Femur (tissue), 1 donor: ENCODE data around the gene CCNL1.
"Not testable (repeated sequence)": the region's sequence is repeated elsewhere in the genome, so short reads cannot be mapped to it uniquely, and the experiment has no call there.

Experiments
- DNase-seq: peaks from one replicate; pipeline ENCODE4 v3.0.0-alpha.2; 2017

Gene CCNL1

GRCh38 chr3:157167371-157168042 lies 7.6 kb upstream of the CCNL1 start:
- DNase-seq = no peak

DNA sequence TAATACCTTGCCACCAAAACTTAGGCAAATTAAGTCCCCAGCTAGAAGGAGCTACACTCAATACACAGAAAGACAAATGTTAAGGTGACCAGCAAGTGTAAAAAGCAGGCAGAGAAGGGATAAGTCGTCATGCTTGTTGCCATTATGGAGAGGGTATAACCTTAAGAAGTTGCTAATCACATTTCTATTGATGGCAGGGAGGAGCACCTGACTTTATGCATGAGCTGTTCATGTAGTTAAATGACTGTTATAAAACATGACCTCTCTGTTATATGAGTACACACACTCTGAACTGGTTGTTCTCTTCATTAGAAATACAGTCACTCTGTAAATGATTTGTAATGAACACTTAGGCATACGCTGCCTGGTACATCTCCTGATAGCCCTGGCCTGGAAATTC lies 6.6 kb upstream of the CCNL1 start:
- DNase-seq = no peak

- DNase-seq = no peak
Observed at GRCh38 chr3:157166115-157166514, 6.2 kb upstream of the CCNL1 start.

DNA sequence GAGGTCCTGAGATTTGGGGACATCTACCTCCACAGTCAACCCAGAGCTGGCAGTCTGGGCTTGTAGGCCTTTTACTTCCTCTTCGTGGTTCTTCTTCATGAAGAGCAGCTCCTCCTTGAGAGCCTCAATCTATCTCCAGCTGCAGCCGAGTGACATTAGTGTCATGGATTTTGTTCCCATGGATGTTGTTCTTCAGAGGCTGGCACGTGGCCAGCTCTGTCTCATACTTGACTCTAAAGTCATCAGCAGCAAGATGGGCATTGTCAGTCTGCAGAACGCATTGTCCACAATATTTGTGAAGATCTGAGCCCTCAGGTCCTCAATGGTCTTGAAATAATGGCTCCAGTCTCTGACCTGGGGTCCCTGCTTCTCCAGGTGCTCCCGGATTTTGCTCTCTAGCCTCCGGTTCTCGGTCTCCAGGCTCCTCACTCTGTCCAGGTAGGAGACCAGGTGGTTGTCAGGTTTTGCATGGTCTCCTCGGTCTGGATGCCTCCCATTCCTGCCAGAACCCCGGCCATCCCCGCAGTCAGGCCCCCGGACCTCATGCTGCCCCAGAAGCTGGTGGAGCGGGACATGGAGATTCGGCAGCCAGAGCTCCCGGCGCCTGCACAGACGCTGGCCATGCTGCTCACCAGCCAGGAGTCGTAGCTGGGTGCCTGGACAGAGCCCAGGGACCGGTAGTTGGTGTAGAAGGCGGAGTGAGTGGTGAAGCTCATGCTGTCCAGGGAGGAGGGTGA lies 3.4 kb upstream of the CCNL1 start:
- DNase-seq = no peak

GRCh38 chr3:157162620-157163019 lies 2.7 kb upstream of the CCNL1 start:
- not testable (repeated sequence) for DNase-seq

DNA sequence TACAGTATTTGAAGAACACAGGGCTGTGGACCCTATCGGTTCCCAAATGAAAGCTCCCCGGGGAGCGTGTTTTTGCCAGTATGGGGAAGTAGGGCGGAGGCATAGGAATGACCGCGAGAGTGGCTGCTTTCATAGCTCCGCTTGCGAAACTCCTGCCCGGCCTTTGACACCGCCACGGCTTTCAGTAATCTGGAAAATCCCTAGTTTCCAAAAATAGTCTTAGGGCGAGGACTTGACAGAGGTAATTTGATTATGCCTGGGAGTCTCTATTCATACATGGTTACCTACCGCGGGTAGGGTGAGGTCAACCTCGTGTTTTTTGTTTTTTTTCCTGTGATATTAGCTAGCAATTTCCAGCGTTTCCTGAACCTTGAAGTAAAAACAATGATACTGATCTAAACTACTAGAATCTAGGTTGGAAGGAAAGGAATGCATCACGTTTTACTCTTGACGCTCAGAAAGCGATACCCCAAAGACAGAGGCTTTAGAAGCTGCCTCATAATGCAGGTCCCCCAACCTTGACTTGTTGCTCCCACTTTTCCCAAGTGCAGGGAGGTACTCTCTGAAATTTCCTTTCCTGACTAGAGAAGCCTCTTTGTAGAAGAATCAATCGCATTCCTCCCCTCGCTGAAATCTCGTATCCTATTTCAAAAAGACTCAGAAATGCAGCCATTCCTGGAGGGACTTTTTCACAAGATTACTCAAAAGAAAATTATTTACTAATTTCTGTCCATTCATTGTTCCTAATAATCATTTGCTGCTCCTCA lies 894 bp upstream of the CCNL1 start:
- DNase-seq = peak; percentile 89

- DNase-seq = peak; percentile 82
Observed at GRCh38 chr3:157159037-157159761, 748 bp downstream of the CCNL1 start.

- no peak for DNase-seq
Observed at GRCh38 chr3:157157836-157158235, 2.1 kb downstream of the CCNL1 start.

DNA sequence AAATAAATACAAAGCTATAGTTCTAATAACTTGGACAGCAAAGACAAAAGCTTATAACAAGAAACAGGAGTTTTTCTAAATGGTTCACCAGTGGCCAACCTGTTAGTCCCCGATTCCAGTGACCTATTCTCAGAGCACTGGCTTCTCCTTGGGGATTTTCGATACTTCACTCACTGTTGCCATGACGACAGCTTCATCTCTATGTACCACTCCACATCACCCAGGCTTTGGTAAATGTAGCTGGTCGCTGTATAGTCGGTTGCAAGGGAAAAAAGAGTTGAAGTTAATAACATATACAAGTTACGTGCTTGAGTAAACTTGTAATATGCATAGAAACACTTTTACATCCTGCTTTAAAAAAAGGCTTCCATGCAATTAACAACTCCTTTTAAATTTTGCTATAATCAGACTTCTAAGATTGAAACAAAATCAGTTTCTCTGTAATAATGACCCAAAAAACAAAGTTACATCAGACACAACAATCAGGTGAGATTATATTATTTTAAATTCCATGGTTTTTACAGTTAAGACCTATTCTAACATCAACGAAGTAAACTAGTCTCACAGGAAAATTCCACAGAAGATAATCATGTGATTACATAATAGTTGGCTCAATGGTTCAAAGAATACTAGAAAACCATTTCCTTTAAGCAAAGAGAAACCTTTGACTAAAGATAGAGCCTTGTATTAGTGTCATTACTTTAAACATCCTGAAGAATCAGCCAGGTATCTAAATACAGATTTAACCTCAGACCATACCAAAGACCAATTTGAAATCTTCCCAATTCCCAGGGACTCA lies 2.9 kb downstream of the CCNL1 start:
- no peak for DNase-seq

- no peak for DNase-seq
Observed at GRCh38 chr3:157155591-157155990, 4.4 kb downstream of the CCNL1 start.

DNA sequence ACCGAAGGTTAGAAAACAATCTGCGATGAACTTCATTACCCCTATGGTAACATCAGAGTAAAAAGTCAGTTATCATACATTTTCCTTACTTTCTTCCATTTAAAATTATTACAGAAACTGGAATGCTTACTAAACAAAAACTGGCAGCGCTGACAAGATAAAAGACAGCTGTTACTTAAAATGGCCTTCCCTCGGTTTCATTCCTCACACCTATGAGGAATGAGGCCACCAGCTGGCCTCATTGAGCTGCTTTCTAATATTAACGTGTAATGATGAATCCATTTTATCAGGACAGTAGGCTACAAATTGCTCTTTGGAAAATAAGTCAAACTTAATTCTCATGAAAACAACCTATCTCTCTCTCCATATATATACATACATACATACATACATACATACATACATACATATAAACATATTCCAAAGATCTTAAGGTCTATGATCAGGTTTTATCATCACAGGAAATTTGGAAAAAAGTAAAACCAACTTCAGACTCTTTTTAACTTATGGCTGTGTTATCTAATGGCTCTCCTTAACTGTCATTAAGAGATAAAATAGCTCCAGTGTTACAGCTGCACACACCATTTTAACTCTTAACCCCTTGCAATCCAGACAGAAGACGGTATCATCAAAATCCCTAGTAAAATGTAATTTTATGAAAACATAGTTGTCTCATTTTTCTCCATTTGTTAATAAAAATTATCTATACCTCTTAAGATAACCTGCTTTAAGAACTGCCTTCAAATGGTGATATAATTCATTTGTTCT lies 5.2 kb downstream of the CCNL1 start:
- no peak for DNase-seq

- no peak for DNase-seq
Observed at GRCh38 chr3:157152930-157153329, 7.0 kb downstream of the CCNL1 start.

GRCh38 chr3:157152438-157152837 lies 7.5 kb downstream of the CCNL1 start:
- no peak for DNase-seq

DNA sequence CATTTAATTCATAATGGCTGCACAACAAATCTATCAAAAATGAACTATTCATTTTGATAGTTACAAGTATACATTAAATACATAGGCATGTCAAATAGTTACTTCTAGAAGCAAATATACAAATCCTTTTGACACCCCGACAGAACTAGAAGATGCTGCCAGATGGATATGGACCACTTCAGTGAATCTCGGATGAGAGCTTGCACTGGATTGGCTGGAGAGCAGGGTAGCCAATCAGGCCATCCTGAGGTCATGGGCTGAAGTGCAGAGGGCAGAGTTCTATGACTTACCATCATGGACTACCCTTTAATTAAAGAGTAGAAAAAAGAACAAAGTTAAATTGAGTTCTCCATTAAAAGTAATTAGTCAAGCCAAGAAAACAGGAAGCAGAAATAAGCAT lies 8.3 kb downstream of the CCNL1 start:
- no peak for DNase-seq

DNA sequence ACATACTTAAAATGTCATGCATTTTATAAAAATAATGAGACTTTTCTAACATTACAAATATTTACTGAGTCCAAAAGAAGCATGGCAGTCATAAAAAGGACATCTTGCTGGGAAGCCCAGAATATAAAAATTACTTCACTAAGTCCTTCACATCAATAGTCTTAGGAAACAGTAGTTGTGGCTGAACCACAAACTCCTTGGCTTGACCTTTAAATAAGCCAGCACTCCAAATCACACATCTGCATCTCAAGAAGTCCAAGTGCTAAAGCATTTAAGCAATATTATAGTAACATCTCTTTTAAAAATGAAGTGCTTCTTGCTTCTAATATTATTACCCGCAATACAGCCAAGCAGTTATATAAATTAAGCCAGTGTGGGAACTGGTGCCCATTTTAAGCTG lies 8.8 kb downstream of the CCNL1 start:
- no peak for DNase-seq

GRCh38 chr3:157149136-157149696 lies 10.7 kb downstream of the CCNL1 start:
- DNase-seq = no peak

- DNase-seq = no peak
Observed at GRCh38 chr3:157148196-157148889, 11.6 kb downstream of the CCNL1 start.

GRCh38 chr3:157147099-157147803 lies 12.7 kb downstream of the CCNL1 start:
- DNase-seq = no peak

- no peak for DNase-seq
Observed at GRCh38 chr3:157145606-157146322, 14.2 kb downstream of the CCNL1 start.
